H54 (cell line): ENCODE measurements around the gene SFT2D2.

Source experiments
- DNase-seq: peaks from one replicate; pipeline ENCODE4 v3.0.0; 2011; ENCODE audit warnings: low spot score, mixed read lengths; ENCODE audit not compliant: insufficient read length
- FAIRE-seq: peaks from 3 replicates; lab custom pipeline; 2011; peaks lifted over from hg19 to GRCh38; lab: Jason Lieb, UNC
- POLR2A ChIP-seq: IDR thresholded peaks from 2 replicates; pipeline ENCODE4 v1.6.1; 2011; ENCODE audit warnings: low read depth, mild to moderate bottlenecking, low read length

SFT2D2 gene

DNA sequence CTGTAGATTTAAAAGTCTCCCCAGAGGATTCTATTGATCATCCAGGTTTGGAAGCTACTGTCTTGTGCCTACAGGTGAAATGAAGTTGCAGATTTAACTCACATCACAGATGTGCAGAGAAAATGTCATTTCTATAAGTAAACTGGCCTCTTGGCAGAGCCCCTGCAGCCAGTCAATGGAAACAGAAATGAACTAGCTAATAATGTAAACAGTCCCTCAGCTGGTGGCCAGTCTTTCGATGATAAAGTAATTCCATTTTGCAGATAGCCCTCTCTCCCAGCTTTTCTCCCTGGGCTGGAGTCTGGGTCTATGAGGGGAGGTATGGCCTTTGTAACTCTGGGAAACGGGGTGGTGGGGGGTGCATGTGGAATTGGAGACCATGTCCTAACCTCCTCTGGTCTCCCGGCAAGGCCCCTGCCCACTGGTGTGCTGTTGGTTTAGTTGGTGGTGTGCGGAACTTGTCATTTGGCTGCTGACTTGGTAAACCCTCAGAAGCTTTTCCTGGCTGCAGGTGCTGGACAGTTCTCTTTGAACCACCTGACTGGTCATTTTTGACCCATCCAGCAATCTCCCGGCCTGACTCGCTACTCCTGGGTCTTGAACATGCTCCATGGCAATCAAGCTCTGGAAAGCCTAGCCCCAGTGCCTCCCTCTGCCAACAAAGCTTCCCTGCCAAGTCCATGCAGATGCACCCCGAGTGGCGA, 69.8 kb downstream of the SFT2D2 start:
- no peak for TF ChIP-seq POLR2A
- FAIRE-seq (no peak), DNase-seq (no peak)

DNA sequence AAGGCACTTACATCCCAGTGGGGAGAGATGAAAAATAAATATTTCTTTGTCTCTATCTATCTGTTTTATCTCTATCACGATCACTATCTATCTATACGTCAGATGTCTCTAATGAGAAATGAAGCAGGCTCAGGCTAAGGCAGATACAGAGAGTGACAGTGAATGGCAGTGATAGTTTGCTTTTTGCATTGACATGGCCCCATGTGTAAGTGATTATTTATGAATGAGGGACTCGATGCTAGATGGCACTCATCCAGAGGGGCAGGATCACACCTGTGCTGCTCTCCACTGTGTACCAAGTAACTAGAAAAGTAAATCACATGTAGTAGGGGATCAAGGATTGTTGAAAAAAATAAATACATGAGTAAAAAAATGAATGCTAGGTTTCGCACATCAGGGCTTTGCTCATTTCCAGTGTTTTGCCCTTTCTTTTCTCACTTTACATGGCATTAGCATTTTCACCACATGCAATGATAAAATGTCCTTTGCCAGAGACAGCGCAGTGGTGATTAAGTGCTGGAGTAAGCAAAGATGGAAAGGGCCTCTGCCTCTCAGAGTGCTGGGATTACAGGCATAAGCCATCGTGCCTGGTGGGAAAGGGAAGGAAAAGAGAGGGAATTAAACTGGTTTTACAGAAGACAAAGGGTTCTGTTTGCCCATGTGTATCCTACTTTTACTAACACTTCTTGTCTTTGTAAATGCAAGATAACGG, 71.4 kb downstream of the SFT2D2 start:
- no peak for TF ChIP-seq POLR2A
- FAIRE-seq (no peak), DNase-seq (no peak)

DNA sequence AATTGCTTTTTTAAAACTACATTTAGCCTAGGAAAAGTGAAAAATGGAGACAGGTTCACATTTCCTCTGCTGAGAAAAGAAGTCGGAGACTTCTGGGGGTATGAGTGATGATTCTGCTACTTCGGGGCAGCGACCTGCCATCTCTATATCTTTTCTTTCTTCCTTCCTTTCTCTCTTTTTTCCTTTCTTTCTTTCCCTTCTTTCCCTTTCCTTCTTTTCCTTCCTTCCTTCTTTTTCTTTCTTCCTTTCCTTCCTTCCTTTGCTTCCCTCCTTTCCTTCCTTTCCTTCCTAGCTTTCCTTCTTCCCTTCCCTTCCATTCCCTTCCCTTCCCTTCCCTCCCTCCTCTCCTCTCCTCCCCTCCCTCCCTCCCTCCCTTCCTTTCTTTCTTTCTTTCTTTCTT, 72.6 kb downstream of the SFT2D2 start:
- DNase-seq (no peak), FAIRE-seq (no peak)
- TF ChIP-seq POLR2A, result no peak

DNA sequence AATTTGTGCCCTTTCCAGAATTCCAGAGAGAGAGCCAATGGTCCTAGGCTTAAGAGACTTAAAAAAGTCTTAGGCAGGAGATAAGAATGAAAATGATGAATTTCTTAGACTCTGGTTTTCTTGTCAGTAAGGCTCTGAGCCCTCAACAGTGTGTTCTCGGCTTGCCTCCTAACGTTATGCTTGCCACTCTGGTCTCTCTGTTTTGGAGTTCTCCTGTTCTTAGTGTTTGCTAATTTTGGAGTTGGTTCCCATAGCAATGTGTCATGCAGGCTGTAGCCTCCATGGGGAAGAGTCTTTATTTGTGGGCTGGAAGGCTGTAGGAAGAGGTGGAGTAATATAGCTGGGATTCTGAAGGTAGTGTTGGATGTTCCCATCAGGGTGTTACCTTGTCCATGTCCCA, 74.8 kb downstream of the SFT2D2 start:
- no peak for FAIRE-seq
- no peak for DNase-seq
- TF ChIP-seq POLR2A, result no peak

DNA sequence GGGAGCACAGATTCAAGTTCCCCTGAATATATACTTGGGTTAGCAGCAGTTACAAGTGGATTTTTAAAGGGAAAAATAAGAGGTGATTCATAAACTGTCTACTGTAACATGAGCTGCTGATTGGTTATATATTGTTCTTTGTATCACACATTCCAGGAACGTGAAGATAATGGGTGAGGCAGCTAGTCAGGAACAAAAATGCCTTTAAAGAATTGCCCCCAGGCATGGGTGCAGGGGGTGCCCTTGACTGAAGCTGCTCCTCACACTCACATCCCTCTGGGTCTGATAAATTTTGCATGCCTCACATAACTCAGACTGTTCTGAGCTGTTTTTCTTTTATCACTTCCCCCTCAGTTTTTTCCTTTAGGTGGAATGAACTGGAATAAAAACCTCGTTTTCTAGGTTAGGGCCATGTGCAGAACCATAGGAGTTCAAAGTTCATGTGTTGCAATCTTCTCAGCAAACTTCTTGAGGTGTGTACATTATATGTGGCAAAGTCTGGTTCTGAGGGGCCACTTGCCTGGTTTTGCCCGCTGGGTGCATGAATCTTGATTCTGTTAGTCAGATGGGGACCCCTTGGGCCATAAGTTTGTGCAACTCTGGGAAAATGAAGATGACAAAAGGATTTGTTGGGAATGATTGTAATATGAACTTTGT, 76.0 kb downstream of the SFT2D2 start:
- DNase-seq, result peak; percentile 36
- FAIRE-seq, result no peak
- TF ChIP-seq POLR2A, result no peak
